HepG2 (cell line): ENCODE results near the gene TTLL6. TPM values are rescaled to one million over a fixed set of nuclear protein-coding genes. Genes with fewer than 3 reads are reported as not detected.

Experiments
- DDIT3 ChIP-seq: sonication (generic); formaldehyde crosslinking; IDR thresholded peaks from 2 replicates; pipeline ENCODE4 v1.4.0; 2020; ENCODE audit warnings: mild to moderate bottlenecking, missing genetic modification reagents
- ETV6 ChIP-seq: sonication (generic); formaldehyde crosslinking; conservative IDR thresholded peaks from 2 replicates; pipeline ENCODE4 v1.4.0; 2020; ENCODE audit warnings: missing genetic modification reagents
- GATAD1 ChIP-seq: IDR thresholded peaks from 2 replicates; pipeline ENCODE4 v1.6.1; 2016; ENCODE audit warnings: missing genetic modification reagents, missing compliant biosample characterization
- HMGA1 ChIP-seq: sonication (generic); formaldehyde crosslinking; conservative IDR thresholded peaks from 2 replicates; pipeline ENCODE4 v1.4.0; 2020; ENCODE audit warnings: missing genetic modification reagents
- MXD3 ChIP-seq: IDR thresholded peaks from 2 replicates; pipeline ENCODE4 v1.6.1; 2016; ENCODE audit warnings: mild to moderate bottlenecking, missing biosample characterization, missing genetic modification reagents
- MYPOP ChIP-seq: sonication (generic); formaldehyde crosslinking; IDR thresholded peaks from 2 replicates; pipeline ENCODE4 v1.8.1; 2023; ENCODE audit warnings: mild to moderate bottlenecking, moderate library complexity, missing genetic modification reagents
- NCOA1 ChIP-seq: sonication (generic); formaldehyde crosslinking; IDR thresholded peaks from 2 replicates; pipeline ENCODE4 v1.9.0; 2021; ENCODE audit warnings: missing genetic modification reagents
- PRDM10 ChIP-seq: sonication (generic); formaldehyde crosslinking; IDR thresholded peaks from 2 replicates; pipeline ENCODE4 v1.4.0; 2020; ENCODE audit warnings: low read depth, missing genetic modification reagents
- PTBP1 ChIP-seq: fragments of 200-400 bp; formaldehyde crosslinking; IDR thresholded peaks from 2 replicates; pipeline ENCODE4 v1.6.1; 2018; ENCODE audit warnings: low read length, low read depth; ENCODE audit not compliant: poor library complexity, severe bottlenecking
- THAP8 ChIP-seq: sonication (generic); formaldehyde crosslinking; IDR thresholded peaks from 2 replicates; pipeline ENCODE4 v1.5.1; 2020; ENCODE audit warnings: missing genetic modification reagents, mild to moderate bottlenecking, borderline replicate concordance
- ZNF609 ChIP-seq: sonication (generic); formaldehyde crosslinking; IDR thresholded peaks from 2 replicates; pipeline ENCODE4 v1.4.0; 2020; ENCODE audit warnings: mild to moderate bottlenecking, missing genetic modification reagents, borderline replicate concordance
- ZNF737 ChIP-seq: sonication (generic); formaldehyde crosslinking; IDR thresholded peaks from 2 replicates; pipeline ENCODE4 v1.5.0; 2020; ENCODE audit warnings: missing genetic modification reagents, mild to moderate bottlenecking, borderline replicate concordance
- ZNF784 ChIP-seq: sonication (generic); formaldehyde crosslinking; IDR thresholded peaks from 2 replicates; pipeline ENCODE4 v1.5.1; 2020; ENCODE audit warnings: missing genetic modification reagents, mild to moderate bottlenecking, borderline replicate concordance
- ZNF816 ChIP-seq: sonication (generic); formaldehyde crosslinking; IDR thresholded peaks from 2 replicates; pipeline ENCODE4 v1.8.0; 2022; ENCODE audit warnings: missing genetic modification reagents, mild to moderate bottlenecking, borderline replicate concordance
- polyA plus RNA-seq, 8 experiments: library from polyadenylated mRNA; depleted of rRNA in 3 of 8; stranded (reverse) in 7 of 8; unstranded in 1 of 8; fragments of >200 nt; fragmentation: Illumina TruSeq in 4 of 8; extraction: Trizol in 4 of 8; gene quantifications; 2 replicates each; pipeline versions ENCODE4 v1.2.1 to v1.2.3, GENCODE V29; 2011 to 2016; ENCODE audit warnings: low read depth in 4 of 8, missing spikeins in 1 of 8, mixed read lengths in 1 of 8; ENCODE audit not compliant: insufficient read depth in 1 of 8
- total RNA-seq, 5 experiments: library from RNA; depleted of rRNA; stranded (reverse); fragments of >200 nt; fragmentation: Illumina TruSeq; extraction: Trizol; gene quantifications; 2 replicates each; pipeline ENCODE4 v1.2.3, GENCODE V29; 2016; ENCODE audit warnings: low read depth in 1 of 5

TTLL6 gene
- total and polyA plus RNA-seq, 2 of the 13 experiments (the other 11 are each of a cell fraction or from before 2014, with no cell fraction given): 0.04 to 0.08 TPM

- TF ChIP-seq ZNF609 (CRISPR knock-in tag) (0 out of 2 replicates have a peak, but pooled peaks have one; percentile 25), ETV6 (CRISPR knock-in tag) (0 out of 2 replicates have a peak, but pooled peaks have one; percentile 29), GATAD1 (CRISPR knock-in tag) (peak; percentile 35; the same call in 1 of the 2 replicates), ZNF816 (CRISPR knock-in tag) (no peak), MYPOP (CRISPR knock-in tag) (peak; percentile 65; the same call in 1 of the 2 replicates), PRDM10 (CRISPR knock-in tag) (no peak), ZNF737 (peak; percentile 87; the same call in 1 of the 2 replicates), ZNF784 (CRISPR knock-in tag) (0 out of 2 replicates have a peak, but pooled peaks have one; percentile 67), NCOA1 (CRISPR knock-in tag) (peak; percentile 67; the same call in 1 of the 2 replicates), HMGA1 (CRISPR knock-in tag) (no peak), MXD3 (0 out of 2 replicates have a peak, but pooled peaks have one; percentile 34), DDIT3 (CRISPR knock-in tag) (peak; percentile 36; the same call in 1 of the 2 replicates), THAP8 (CRISPR knock-in tag) (no peak; the same call in 1 of the 2 replicates), PTBP1 (no peak)
These were observed 25.6 kb downstream of the TTLL6 start (continued) for GRCh38 chr17:48791128-48792032.
